ENCODE measurements around the gene KBTBD2.
"Not testable (repeated sequence)": the region's sequence is repeated elsewhere in the genome, so short reads cannot be mapped to it uniquely, and the experiment has no call there.

KBTBD2 gene

DNA sequence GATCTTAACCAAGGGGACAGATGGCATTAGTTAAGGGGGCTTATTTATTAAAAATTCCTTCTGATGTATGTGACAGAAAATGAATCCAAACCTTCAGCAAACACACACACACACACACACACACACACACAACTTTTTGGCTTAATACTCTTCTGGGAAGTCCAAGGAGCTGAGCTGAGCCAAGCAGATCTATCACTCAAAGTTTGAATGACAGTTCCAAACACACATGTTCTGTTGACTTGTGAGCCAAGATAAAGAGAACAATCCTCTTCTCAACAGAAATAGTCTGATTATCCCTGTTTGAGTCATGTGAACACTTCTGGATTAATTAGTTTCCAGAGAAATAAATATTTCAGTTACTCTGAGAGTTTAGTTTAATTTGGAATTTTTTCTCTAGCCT is 31.5 kb downstream of the KBTBD2 start:
- H3K9me3 Mint-ChIP-seq, result no peaks in the 10 kb centered on the region
- H3K36me3 Mint-ChIP-seq (ENCODE audit: insufficient read depth), result peaks cover 13% of the 10 kb centered on the region
- no peak overlapping the region for H3K27ac Mint-ChIP-seq
- peaks cover 4 to 5% of the 10 kb centered on the region in 2 donors for H3K4me1 Mint-ChIP-seq (ENCODE audit: low read depth in 2 of 2)
- no peak for DNase-seq
- peaks cover 0 to 9% of the 10 kb centered on the region in 2 donors for H3K27me3 Mint-ChIP-seq
- H3K4me3 Mint-ChIP-seq, result no peak overlapping the region
- no peak for ATAC-seq (replicated peaks)

DNA sequence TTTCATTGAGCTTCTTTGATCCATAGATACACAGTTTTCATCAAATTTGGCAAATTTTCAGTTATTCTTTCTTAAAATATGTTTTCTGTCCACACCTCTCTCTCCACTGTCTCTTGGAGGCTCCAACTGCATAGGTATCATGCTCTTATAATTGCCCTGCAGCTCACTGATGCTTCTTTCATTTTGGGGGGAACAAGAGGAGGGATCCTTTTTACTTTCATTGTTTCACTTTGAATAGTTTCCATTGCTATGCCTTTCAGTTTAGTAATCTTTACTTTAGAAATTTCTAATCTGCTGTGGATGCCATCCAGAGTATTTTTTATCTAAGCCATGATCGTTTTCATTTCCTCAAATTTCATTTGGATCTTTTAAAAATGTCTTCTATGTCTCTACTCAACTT is 32.9 kb downstream of the KBTBD2 start:
- Mint-ChIP-seq H3K9me3 (no peaks in the 10 kb centered on the region), H3K27ac (no peak overlapping the region), H3K4me1 (ENCODE audit: low read depth in 2 of 2) (peaks cover 4% of the 10 kb centered on the region in 2 donors), H3K27me3 (peaks cover 13 to 23% of the 10 kb centered on the region in 2 donors), H3K36me3 (ENCODE audit: insufficient read depth) (peaks cover 2% of the 10 kb centered on the region), H3K4me3 (no peak overlapping the region)
- ATAC-seq (replicated peaks), result no peak
- no peak for DNase-seq

DNA sequence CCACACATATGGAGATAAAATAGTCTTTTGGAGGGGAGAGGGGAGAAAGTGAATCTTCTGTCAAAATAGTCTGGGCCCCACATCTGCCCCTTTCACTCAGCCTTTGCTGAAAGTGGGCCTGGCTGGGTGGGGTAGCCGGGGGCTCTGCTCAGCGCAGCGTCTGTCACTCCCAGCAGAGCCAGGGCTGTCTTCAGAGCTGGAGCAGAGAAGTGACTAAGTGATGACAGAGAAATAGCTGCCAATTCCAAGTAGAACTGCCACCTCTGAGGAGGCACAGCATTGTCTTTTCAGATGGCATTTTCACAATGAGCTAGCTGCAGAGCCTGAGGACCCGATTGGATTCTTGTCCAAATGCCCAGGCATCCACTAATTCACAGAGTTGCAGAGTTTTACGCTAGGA is 34.5 kb downstream of the KBTBD2 start:
- H3K36me3 Mint-ChIP-seq (ENCODE audit: insufficient read depth); H3K27ac Mint-ChIP-seq; H3K9me3 Mint-ChIP-seq; H3K4me1 Mint-ChIP-seq (ENCODE audit: low read depth in 2 of 2); ATAC-seq (replicated peaks); DNase-seq; H3K4me3 Mint-ChIP-seq: not testable (repeated sequence)
- H3K27me3 Mint-ChIP-seq, result peaks cover 19 to 37% of the 10 kb centered on the region in 2 donors

DNA sequence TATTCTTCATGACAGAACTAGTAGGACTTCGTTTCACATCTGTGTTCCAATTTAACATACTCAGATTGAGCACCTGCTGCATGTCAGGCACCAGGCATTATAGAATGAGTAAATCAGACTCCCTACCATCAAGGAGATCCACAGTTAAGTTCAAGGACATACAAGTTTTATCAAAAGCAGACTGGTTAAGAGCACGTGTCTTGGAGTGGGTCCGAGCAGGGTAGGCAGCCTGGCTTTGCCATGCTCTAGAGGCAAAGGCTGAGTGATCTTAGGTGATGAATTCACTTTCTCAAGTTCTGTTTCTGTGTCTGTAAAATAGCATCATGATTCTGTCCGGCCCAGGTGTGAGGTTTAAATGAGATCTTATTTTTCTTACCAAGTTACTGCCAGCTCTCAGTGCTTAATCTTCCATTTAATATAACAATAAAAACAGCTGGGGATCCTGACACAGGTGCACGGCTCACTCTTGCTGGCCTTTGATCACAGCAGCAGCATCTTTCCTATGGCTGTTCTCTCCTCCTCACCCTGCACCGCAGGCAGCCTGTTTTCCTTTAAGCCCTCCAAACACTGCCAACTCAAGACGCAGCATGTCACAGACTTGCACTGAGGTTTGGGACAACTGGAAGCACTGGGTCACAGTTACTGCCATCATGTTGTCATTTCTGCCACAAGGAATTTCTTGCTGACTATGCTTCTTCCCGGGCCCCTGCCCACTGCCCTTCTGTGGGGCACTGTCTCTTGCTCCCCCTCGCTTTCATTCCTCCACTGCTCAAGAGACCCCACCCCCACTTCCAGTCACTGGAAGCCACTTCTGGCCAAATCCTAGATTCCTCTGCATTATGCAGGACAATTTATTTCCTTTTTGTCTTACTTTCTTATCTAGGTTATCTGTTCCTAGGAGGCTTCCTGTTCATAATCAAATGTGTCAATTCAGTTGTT is 35.5 kb downstream of the KBTBD2 start:
- not testable (repeated sequence) for H3K9me3 Mint-ChIP-seq; ATAC-seq (replicated peaks); H3K4me3 Mint-ChIP-seq; DNase-seq; H3K27ac Mint-ChIP-seq; H3K4me1 Mint-ChIP-seq (ENCODE audit: low read depth in 2 of 2); H3K36me3 Mint-ChIP-seq (ENCODE audit: insufficient read depth)
- peaks cover 28 to 46% of the 10 kb centered on the region in 2 donors for H3K27me3 Mint-ChIP-seq

DNA sequence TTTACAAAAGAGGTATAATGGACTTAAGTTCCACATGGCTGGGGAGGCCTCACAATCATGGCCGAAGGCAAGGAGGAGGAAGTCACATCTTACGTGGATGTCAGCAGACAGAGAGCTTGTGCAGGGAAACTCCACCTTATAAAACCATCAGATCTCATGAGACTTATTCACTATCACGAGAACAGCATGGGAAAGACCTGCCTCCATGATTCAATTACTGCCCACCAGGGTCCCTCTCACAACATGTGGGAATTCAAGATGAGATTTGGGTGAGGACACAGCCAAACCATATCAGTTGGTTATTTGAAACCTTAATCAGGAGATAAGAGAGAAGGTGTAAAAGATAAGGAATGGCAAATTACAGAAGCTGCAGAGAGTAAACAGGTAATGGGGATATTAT is 40.9 kb downstream of the KBTBD2 start:
- H3K27me3 Mint-ChIP-seq, result peaks cover 61 to 77% of the 10 kb centered on the region in 2 donors
- H3K4me3 Mint-ChIP-seq; ATAC-seq (replicated peaks); H3K36me3 Mint-ChIP-seq (ENCODE audit: insufficient read depth); H3K9me3 Mint-ChIP-seq; DNase-seq; H3K27ac Mint-ChIP-seq; H3K4me1 Mint-ChIP-seq (ENCODE audit: low read depth in 2 of 2): not testable (repeated sequence)

DNA sequence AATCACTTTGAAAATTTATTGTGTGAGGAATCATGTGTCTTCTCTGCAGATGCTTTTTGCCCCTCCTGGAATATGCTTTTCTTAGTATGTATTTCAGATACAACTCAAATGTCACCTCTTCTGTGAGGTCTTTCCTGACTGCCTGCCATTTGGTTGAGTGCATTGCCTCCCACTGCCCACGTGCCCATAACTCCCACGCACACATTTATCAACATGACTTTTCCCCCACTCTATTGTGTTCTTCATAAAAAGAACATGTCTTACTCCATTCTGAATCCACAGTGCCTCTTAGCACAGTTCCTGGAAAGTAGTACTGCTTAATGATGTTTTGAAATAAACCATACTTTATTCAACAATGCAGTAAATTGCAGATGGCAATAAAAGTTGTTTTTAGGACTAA is 42.9 kb downstream of the KBTBD2 start:
- DNase-seq; H3K4me1 Mint-ChIP-seq (ENCODE audit: low read depth in 2 of 2); H3K27ac Mint-ChIP-seq; H3K9me3 Mint-ChIP-seq; H3K36me3 Mint-ChIP-seq (ENCODE audit: insufficient read depth); H3K4me3 Mint-ChIP-seq; ATAC-seq (replicated peaks): not testable (repeated sequence)
- H3K27me3 Mint-ChIP-seq, result peaks cover 48 to 57% of the 10 kb centered on the region in 2 donors

DNA sequence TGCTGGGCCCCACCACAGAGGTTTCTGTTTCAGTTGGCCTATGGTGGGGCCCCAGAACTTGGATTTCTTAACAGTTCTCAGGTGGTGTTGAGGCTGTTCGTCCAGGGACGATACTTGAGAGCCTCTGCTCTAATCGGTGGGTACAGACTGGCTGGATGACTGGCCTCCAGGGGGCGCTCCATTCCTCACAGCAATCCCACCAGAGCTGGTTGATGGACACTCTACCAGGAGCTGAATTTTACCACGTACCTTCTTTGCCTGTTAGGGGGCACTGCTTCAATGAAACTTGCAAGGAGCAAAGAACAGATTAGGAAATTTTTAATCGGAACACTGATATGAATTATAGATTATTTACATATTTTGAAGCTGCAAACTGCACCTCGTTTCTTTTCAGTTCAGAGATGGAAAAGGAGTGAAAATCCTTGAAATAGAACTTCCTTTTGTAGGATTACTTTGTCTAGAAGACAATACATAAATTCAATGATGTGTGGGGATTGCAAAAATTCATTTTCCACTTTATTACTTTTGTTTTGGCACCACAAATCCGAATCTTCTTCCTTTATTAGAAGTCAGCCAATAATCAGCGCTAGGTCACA is 44.8 kb downstream of the KBTBD2 start:
- no peaks in the 10 kb centered on the region for H3K9me3 Mint-ChIP-seq
- no peak overlapping the region for H3K27ac Mint-ChIP-seq
- ATAC-seq (replicated peaks) (peak; percentile 100), DNase-seq (peak; percentile 86 to 90 (median 86))
- H3K4me1 Mint-ChIP-seq (ENCODE audit: low read depth in 2 of 2), result peaks cover 4 to 7% of the 10 kb centered on the region in 2 donors
- H3K36me3 Mint-ChIP-seq (ENCODE audit: insufficient read depth), result no peaks in the 10 kb centered on the region
- peaks cover 40 to 42% of the 10 kb centered on the region in 2 donors for H3K27me3 Mint-ChIP-seq
- peak overlapping the region; percentile 46 to 47 for H3K4me3 Mint-ChIP-seq

DNA sequence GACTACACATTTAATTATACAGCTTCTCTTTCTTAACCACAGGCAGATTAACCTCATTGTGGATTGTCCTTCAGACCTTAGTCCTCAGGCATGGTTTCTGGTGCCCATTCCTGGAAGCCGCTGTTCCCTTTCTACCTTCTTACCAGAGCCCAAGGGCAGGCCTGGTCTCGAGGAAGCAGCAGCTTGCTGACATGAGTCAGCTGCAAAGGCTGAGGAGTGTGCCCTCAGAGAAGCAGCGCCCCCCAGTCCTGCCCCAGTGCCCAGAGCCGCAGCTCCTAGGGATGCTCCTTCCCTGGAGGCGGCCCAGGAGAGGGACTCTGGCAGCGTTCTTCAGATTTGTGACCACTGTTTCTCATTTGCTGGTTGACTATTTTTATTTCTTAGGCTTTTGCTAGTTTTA is 46.8 kb downstream of the KBTBD2 start:
- H3K36me3 Mint-ChIP-seq (ENCODE audit: insufficient read depth); H3K4me3 Mint-ChIP-seq; ATAC-seq (replicated peaks); H3K9me3 Mint-ChIP-seq; H3K27ac Mint-ChIP-seq; H3K4me1 Mint-ChIP-seq (ENCODE audit: low read depth in 2 of 2); DNase-seq: not testable (repeated sequence)
- H3K27me3 Mint-ChIP-seq, result peaks cover 32% of the 10 kb centered on the region in 2 donors

DNA sequence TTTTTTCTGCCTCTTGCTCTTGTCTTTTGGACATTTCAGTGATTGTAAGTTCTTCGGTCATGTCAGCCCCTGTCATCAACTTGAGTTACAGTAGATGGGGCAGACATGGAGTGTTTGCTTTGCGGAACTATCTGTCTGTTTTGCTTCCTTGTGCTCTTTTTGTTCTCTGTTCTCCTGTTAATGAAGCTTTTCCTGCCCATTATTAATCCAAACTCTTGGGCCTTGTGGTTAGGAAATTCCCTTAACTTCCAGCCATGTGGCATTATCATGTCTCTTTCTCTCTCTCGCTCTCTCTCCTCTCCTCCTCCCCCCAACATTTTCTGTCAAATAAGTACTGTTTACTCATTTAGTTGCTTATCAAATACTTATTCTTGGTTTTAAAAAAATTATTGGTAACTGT is 47.8 kb downstream of the KBTBD2 start:
- H3K4me3 Mint-ChIP-seq; H3K4me1 Mint-ChIP-seq (ENCODE audit: low read depth in 2 of 2); ATAC-seq (replicated peaks); H3K9me3 Mint-ChIP-seq; H3K36me3 Mint-ChIP-seq (ENCODE audit: insufficient read depth); DNase-seq; H3K27ac Mint-ChIP-seq: not testable (repeated sequence)
- H3K27me3 Mint-ChIP-seq, result peaks cover 22 to 24% of the 10 kb centered on the region in 2 donors

DNA sequence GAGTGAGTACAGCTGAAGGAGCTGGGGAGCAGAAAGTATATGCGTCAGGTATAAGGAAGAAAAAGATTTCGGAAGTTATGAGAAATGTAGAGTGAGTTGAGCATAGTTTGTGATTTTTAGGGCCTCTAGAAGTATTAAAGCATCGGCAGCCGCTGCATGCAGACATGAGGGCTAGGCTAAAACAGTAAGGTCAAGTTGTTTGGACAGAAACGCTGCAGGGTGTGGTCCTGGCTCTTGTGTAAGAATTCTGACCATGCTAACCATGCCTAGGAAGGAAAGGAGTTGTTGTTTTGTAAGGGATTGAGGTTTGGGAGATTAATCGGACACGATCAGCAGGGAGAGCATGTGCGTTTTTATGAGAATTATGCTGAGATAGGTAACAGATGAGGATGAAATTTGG is 51.7 kb downstream of the KBTBD2 start:
- not testable (repeated sequence) for H3K4me1 Mint-ChIP-seq (ENCODE audit: low read depth in 2 of 2); ATAC-seq (replicated peaks); H3K27ac Mint-ChIP-seq; H3K36me3 Mint-ChIP-seq (ENCODE audit: insufficient read depth); H3K4me3 Mint-ChIP-seq; DNase-seq; H3K9me3 Mint-ChIP-seq
- peaks cover 11% of the 10 kb centered on the region in 2 donors for H3K27me3 Mint-ChIP-seq

DNA sequence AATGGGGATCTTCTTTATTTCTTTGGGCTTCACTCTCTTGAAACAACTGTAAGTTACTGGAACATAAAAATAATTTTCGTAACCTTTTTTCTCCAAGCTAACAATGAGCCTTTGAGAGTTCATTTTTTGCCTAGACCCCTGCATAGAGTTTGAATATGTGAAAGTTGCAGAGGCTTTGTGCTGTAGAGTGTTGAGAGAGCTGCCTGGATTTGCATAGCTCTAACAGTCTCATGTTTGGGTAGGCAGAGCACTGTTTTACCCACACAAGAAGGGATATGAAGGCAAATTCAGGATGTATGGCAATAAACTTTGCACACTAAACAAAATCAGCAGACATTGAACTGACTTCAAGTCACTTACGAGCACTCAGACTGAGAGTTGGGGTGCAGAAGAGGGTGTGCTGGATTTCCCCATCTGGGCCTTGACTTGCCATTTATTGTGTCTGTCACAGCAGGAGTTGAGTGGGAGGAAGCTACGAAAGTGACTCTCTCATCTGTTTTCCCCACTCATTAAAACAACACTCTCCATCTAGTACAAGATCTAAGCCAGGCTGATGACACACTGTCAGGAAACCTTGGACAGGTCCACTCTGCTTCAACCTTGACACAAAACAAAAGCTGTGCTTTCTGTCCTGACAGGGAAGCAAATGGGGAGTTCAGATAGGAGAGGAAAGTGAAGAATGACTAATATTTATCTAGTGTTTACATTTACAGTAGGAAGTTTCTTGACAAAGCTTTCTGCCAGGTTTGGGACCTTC is 62.4 kb downstream of the KBTBD2 start:
- H3K27ac Mint-ChIP-seq; H3K27me3 Mint-ChIP-seq; DNase-seq; H3K4me3 Mint-ChIP-seq; H3K9me3 Mint-ChIP-seq; H3K36me3 Mint-ChIP-seq (ENCODE audit: insufficient read depth); ATAC-seq (replicated peaks); H3K4me1 Mint-ChIP-seq (ENCODE audit: low read depth in 2 of 2): not testable (repeated sequence)

Measured in effector memory CD8-positive, alpha-beta T cell (primary cell).